ENCODE results near the gene ARHGAP25. TPM values are rescaled to one million over a fixed set of nuclear protein-coding genes. Genes with fewer than 3 reads are reported as not detected.

ARHGAP25 gene
- total and polyA plus RNA-seq, 2 experiments from 2014 or later, result 1.9 to 2.0 TPM

DNA sequence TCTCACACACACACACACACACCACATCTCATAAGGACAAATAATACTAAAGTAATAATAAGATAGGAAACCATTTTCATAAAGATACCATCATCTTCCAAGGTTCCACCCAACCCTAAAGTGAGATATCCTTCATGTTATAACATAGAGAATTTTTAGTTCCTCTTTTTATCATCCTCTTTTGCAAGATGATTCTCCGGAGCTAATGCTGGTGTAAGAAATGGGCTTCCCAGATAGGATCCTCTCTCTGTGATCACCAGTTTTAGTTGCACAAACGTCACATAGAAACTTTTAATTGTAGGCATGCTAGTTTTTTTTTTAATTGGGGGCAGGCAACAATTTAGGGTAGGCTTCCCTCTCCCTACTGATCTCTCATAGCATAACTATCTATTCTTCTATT, 49.6 kb downstream of the ARHGAP25 start:
- Mint-ChIP-seq H3K36me3 (ENCODE audit: low read depth) (no peaks in the 10 kb centered on the region), H3K27me3 (ENCODE audit: insufficient read depth, low read depth, poor library complexity) (no peaks in the 10 kb centered on the region), H3K4me3 (no peak overlapping the region), H3K9me3 (no peaks in the 10 kb centered on the region), H3K27ac (no peak overlapping the region), H3K4me1 (no peaks in the 10 kb centered on the region)
- Histone ChIP-seq H3K4me1 (ENCODE audit: insufficient read depth) (no peaks in the 10 kb centered on the region), H4K20me1 (replicated peaks; ENCODE audit: insufficient read depth) (no peaks in the 10 kb centered on the region), H3K4me3 (no peak overlapping the region), H3K4me2 (no peak overlapping the region), H3K36me3 (ENCODE audit: insufficient read depth) (no peaks in the 10 kb centered on the region), H3K27ac (ENCODE audit: low read depth) (no peak overlapping the region), H3K27me3 (ENCODE audit: insufficient read depth) (no peaks in the 10 kb centered on the region), H3K79me2 (replicated peaks; ENCODE audit: insufficient read depth) (no peaks in the 10 kb centered on the region), H2AFZ (no peak overlapping the region), H3F3A (replicated peaks; ENCODE audit: low read depth) (no peaks in the 10 kb centered on the region), H3K9me2 (ENCODE audit: insufficient read depth) (0 out of 2 replicates have a peak, but pooled peaks cover 6% of the 10 kb centered on the region)
- TF ChIP-seq JUNB (IDR thresholded peaks at IDR 0.05; ENCODE audit: unreplicated experiment) (no peak), EZH2 (IDR thresholded peaks at IDR 0.05; ENCODE audit: low read depth, unreplicated experiment) (no peak), NANOG (IDR thresholded peaks at IDR 0.05; ENCODE audit: borderline replicate concordance) (no peak), POLR2AphosphoS5 (IDR thresholded peaks at IDR 0.05; ENCODE audit: low read depth) (no peak), EZH2phosphoT487 (IDR thresholded peaks at IDR 0.05; ENCODE audit: unreplicated experiment) (no peak), ZNF331 (CRISPR knock-in tag; IDR thresholded peaks at IDR 0.05; ENCODE audit: low read depth) (no peak), STAT1 (IDR thresholded peaks at IDR 0.05; ENCODE audit: unreplicated experiment) (no peak)
- TF ChIP-seq, protein P1, sequence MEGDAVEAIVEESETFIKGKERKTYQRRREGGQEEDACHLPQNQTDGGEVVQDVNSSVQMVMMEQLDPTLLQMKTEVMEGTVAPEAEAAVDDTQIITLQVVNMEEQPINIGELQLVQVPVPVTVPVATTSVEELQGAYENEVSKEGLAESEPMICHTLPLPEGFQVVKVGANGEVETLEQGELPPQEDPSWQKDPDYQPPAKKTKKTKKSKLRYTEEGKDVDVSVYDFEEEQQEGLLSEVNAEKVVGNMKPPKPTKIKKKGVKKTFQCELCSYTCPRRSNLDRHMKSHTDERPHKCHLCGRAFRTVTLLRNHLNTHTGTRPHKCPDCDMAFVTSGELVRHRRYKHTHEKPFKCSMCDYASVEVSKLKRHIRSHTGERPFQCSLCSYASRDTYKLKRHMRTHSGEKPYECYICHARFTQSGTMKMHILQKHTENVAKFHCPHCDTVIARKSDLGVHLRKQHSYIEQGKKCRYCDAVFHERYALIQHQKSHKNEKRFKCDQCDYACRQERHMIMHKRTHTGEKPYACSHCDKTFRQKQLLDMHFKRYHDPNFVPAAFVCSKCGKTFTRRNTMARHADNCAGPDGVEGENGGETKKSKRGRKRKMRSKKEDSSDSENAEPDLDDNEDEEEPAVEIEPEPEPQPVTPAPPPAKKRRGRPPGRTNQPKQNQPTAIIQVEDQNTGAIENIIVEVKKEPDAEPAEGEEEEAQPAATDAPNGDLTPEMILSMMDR (conservative IDR thresholded peaks at IDR 0.05; ENCODE audit: low read depth in 2 of 2), result no peak
- TF ChIP-seq, protein P2, sequence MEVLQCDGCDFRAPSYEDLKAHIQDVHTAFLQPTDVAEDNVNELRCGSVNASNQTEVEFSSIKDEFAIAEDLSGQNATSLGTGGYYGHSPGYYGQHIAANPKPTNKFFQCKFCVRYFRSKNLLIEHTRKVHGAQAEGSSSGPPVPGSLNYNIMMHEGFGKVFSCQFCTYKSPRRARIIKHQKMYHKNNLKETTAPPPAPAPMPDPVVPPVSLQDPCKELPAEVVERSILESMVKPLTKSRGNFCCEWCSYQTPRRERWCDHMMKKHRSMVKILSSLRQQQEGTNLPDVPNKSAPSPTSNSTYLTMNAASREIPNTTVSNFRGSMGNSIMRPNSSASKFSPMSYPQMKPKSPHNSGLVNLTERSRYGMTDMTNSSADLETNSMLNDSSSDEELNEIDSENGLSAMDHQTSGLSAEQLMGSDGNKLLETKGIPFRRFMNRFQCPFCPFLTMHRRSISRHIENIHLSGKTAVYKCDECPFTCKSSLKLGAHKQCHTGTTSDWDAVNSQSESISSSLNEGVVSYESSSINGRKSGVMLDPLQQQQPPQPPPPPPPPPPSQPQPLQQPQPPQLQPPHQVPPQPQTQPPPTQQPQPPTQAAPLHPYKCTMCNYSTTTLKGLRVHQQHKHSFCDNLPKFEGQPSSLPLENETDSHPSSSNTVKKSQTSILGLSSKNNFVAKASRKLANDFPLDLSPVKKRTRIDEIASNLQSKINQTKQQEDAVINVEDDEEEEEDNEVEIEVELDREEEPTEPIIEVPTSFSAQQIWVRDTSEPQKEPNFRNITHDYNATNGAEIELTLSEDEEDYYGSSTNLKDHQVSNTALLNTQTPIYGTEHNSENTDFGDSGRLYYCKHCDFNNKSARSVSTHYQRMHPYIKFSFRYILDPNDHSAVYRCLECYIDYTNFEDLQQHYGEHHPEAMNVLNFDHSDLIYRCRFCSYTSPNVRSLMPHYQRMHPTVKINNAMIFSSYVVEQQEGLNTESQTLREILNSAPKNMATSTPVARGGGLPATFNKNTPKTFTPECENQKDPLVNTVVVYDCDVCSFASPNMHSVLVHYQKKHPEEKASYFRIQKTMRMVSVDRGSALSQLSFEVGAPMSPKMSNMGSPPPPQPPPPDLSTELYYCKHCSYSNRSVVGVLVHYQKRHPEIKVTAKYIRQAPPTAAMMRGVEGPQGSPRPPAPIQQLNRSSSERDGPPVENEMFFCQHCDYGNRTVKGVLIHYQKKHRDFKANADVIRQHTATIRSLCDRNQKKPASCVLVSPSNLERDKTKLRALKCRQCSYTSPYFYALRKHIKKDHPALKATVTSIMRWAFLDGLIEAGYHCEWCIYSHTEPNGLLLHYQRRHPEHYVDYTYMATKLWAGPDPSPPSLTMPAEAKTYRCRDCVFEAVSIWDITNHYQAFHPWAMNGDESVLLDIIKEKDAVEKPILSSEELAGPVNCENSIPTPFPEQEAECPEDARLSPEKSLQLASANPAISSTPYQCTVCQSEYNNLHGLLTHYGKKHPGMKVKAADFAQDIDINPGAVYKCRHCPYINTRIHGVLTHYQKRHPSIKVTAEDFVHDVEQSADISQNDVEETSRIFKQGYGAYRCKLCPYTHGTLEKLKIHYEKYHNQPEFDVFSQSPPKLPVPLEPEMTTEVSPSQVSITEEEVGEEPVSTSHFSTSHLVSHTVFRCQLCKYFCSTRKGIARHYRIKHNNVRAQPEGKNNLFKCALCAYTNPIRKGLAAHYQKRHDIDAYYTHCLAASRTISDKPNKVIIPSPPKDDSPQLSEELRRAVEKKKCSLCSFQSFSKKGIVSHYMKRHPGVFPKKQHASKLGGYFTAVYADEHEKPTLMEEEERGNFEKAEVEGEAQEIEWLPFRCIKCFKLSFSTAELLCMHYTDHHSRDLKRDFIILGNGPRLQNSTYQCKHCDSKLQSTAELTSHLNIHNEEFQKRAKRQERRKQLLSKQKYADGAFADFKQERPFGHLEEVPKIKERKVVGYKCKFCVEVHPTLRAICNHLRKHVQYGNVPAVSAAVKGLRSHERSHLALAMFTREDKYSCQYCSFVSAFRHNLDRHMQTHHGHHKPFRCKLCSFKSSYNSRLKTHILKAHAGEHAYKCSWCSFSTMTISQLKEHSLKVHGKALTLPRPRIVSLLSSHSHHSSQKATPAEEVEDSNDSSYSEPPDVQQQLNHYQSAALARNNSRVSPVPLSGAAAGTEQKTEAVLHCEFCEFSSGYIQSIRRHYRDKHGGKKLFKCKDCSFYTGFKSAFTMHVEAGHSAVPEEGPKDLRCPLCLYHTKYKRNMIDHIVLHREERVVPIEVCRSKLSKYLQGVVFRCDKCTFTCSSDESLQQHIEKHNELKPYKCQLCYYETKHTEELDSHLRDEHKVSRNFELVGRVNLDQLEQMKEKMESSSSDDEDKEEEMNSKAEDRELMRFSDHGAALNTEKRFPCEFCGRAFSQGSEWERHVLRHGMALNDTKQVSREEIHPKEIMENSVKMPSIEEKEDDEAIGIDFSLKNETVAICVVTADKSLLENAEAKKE (CRISPR knock-in tag; IDR thresholded peaks at IDR 0.05), result no peak
- TF ChIP-seq, protein P3, sequence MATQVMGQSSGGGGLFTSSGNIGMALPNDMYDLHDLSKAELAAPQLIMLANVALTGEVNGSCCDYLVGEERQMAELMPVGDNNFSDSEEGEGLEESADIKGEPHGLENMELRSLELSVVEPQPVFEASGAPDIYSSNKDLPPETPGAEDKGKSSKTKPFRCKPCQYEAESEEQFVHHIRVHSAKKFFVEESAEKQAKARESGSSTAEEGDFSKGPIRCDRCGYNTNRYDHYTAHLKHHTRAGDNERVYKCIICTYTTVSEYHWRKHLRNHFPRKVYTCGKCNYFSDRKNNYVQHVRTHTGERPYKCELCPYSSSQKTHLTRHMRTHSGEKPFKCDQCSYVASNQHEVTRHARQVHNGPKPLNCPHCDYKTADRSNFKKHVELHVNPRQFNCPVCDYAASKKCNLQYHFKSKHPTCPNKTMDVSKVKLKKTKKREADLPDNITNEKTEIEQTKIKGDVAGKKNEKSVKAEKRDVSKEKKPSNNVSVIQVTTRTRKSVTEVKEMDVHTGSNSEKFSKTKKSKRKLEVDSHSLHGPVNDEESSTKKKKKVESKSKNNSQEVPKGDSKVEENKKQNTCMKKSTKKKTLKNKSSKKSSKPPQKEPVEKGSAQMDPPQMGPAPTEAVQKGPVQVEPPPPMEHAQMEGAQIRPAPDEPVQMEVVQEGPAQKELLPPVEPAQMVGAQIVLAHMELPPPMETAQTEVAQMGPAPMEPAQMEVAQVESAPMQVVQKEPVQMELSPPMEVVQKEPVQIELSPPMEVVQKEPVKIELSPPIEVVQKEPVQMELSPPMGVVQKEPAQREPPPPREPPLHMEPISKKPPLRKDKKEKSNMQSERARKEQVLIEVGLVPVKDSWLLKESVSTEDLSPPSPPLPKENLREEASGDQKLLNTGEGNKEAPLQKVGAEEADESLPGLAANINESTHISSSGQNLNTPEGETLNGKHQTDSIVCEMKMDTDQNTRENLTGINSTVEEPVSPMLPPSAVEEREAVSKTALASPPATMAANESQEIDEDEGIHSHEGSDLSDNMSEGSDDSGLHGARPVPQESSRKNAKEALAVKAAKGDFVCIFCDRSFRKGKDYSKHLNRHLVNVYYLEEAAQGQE (IDR thresholded peaks at IDR 0.05; ENCODE audit: unreplicated experiment), result no peak
- DNase-seq (ENCODE audit: low spot score) (no peak), ATAC-seq (no peak)
